Ovary (tissue), 9 donors: Measurements from ENCODE around the gene MRPL38. TPM values are rescaled to one million over a fixed set of nuclear protein-coding genes. Genes with fewer than 3 reads are reported as not detected.

Experiments
- DNase-seq, 5 donors: peaks; one replicate each; pipeline ENCODE4 v3.0.0-alpha.2; 2019 to 2020
- H3K27ac ChIP-seq, 2 donors: fragments of 200-600 bp; one replicate each; pipeline versions ENCODE4 v1.5.1 to v1.8.0; 2019 to 2022
- H3K27me3 ChIP-seq: fragments of 200-600 bp; one replicate; pipeline ENCODE4 v1.8.0; 2022
- H3K36me3 ChIP-seq: fragments of 200-600 bp; sonication (generic); one replicate; pipeline ENCODE4 v1.5.1; 2019
- H3K4me1 ChIP-seq: one replicate; pipeline ENCODE4 v1.8.1; 2013; ENCODE audit warnings: mild to moderate bottlenecking, moderate library complexity; ENCODE audit not compliant: insufficient read depth
- H3K4me3 ChIP-seq: fragments of 200-600 bp; sonication (generic); one replicate; pipeline ENCODE4 v1.5.1; 2017
- H3K9me3 ChIP-seq, 2 donors: fragments of 200-600 bp in 1 of 2; sonication (generic) in 1 of 2; one replicate each; pipeline versions ENCODE4 v1.5.1 to v1.8.1; 2013 to 2019; ENCODE audit warnings: mild to moderate bottlenecking in 1 of 2, moderate library complexity in 1 of 2
- EP300 ChIP-seq: sonication (generic); formaldehyde crosslinking; IDR thresholded peaks from one replicate; pipeline ENCODE4 v1.6.1; 2017; ENCODE audit warnings: antibody characterized with exemption
- POLR2A ChIP-seq: fragments of 450-650 bp; IDR thresholded peaks from one replicate; pipeline ENCODE4 v1.6.1; 2017; ENCODE audit warnings: antibody characterized with exemption, mild to moderate bottlenecking, moderate library complexity
- WGBS, 3 donors: extraction: QIAGEN DNeasy Blood & Tissue Kit in 1 of 3; methylation state at CpG; one replicate each; pipeline versions ENCODE4 v1.1.5 to v1.1.7; 2013 to 2017; 5-methylcytosine and 5-hydroxymethylcytosine counted together
- intact Hi-C, 4 donors: fragments of 100-400 bp; cut with DNase I; formaldehyde crosslinking; loops; one replicate each; pipeline versions ENCODE4 v1.11.0 to v1.15.1; 2022 to 2023
- polyA plus RNA-seq, 2 donors: library from polyadenylated mRNA; stranded (reverse); fragments of 200-250 nt in 1 of 2; fragments of 350-450 nt in 1 of 2; fragmentation: Illumina TruSeq in 1 of 2; extraction: RNeasy Lipid Tissue Mini Kit (QIAGEN cat#74804) in 1 of 2; gene quantifications; one replicate each; pipeline ENCODE4 v1.2.3, GENCODE V29; 2013 to 2014
- total RNA-seq, 7 donors: library from RNA; depleted of rRNA in 2 of 7; stranded (reverse); fragments of >200 nt in 2 of 7; fragmentation: NEBNext Ultra II Directional in 3 of 7; extraction: Animal tissue kit (Norgen Biotek cat#: 25700) in 3 of 7; gene quantifications; one replicate each; pipeline versions ENCODE4 v1.1.0 to v1.2.4, GENCODE V29; 2016 to 2023
- TF ChIP-seq, protein P1 (sequence below), 3 donors: fragments of 450-650 bp in 2 of 3; fragments of 200-600 bp in 1 of 3; IDR thresholded peaks; one replicate each; pipeline versions ENCODE4 v1.5.1 to v1.8.0; 2016 to 2022; ENCODE audit warnings: antibody characterized with exemption in 3 of 3, mild to moderate bottlenecking in 1 of 3
- donor health status: DM: no; HTN: no; CAD: no; lungs with moderate emphysema.
- donor health status: DM: no; HTN: no; CAD: no.
- donor health status: Bipolar disorder and iron deficiency.
- donor health status: DM: yes; HTN: yes; CAD: no.
- donor health status: DM: no; HTN: no; CAD: no.
- donor health status: DM: yes; HTN: yes; CAD: no.

MRPL38 gene
- total and polyA plus RNA-seq, 9 donors: 14.5 to 93.0 (median 57.6) TPM

DNA sequence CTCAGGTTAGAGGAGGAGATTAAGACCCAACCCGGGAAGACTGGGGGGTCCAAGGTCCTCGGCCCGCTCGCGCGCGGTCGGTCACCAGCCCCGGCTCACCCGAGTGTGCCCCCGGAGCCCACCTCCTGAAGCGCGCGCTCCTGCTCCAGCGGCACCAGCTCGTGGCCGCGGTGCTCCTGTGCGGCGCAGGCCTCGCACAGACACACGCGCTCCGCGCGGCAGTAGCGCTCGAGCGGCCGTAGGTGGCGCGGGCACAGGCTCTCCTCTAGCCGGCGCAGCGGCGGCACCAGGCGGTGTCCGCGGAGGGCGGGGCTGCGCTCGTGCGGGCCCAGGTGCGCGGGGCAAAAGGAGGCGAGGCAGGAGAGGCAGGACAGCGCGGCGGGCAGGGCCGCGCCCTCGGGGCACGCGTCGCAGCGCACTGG is 26.9 kb downstream of the MRPL38 start:
- H3K4me1 ChIP-seq: peaks cover 19% of the 10 kb centered on the region
- intact Hi-C loops: loop anchor here in 1 of 4 donors (2.0 to 10.0 kb wide), 2 partner anchors 21 to 103 kb away; a partner anchor contains a TSS
- WGBS, 3 donors: 0% methylated on average over 45 to 56 of the region's 56 CpGs

DNA sequence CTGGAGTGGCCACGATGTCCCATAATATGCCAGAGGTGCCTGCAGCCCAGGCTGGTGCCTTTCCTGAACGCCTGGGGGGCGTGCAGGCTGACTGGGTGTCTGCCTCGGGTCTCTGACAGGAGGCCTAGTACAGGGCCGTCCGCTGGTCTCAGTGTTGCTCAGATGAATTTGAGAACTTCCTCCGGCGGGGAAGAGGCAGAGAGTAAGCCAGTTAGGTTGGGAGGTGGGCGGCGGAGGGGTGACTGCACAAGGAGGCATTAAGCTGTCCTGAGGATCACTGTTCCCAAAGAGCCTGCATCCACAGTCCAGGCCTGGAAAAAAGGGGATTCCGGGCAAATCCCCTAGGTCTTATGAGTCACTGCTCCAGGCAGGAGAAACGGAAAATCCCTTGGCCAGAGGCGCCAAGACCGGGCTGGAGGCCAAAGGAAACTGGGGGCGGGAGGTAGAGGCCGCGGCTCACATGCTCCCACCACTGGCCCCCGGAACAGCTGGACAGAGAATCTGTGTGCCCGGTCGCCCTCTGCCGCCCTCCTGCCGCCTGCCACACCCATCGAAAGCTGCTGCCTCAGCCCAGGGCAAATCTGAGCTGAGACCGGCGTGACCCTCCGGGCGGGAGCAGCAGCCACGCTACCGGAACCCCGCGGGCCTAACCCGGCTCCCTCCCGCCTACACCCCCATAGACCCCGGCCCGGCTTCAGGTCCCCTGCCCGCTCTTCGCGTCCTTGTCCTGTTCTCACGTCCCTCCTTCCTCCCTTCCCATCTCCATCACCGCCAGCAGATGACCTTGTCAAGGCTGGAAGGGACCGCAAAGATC is 27.5 kb downstream of the MRPL38 start:
- no peaks in the 10 kb centered on the region for H3K9me3 ChIP-seq
- intact Hi-C loops: loop anchor here in 1 of 4 donors (2.0 to 10.0 kb wide), 2 partner anchors 20 to 102 kb away; a partner anchor contains a TSS
- peaks cover 23% of the 10 kb centered on the region for H3K4me1 ChIP-seq
- 1 to 3% (median 3%) methylated on average over 40 to 41 of the region's 41 CpGs for WGBS, 3 donors
- H3K27me3 ChIP-seq: no peaks in the 10 kb centered on the region
- DNase-seq: peak; percentile 95 to 97 (median 96)
- H3K27ac ChIP-seq: peak overlapping the region; percentile 83 to 87
- H3K36me3 ChIP-seq: no peaks in the 10 kb centered on the region
- TF ChIP-seq POLR2A: peak; percentile 15
- TF ChIP-seq, protein P1, sequence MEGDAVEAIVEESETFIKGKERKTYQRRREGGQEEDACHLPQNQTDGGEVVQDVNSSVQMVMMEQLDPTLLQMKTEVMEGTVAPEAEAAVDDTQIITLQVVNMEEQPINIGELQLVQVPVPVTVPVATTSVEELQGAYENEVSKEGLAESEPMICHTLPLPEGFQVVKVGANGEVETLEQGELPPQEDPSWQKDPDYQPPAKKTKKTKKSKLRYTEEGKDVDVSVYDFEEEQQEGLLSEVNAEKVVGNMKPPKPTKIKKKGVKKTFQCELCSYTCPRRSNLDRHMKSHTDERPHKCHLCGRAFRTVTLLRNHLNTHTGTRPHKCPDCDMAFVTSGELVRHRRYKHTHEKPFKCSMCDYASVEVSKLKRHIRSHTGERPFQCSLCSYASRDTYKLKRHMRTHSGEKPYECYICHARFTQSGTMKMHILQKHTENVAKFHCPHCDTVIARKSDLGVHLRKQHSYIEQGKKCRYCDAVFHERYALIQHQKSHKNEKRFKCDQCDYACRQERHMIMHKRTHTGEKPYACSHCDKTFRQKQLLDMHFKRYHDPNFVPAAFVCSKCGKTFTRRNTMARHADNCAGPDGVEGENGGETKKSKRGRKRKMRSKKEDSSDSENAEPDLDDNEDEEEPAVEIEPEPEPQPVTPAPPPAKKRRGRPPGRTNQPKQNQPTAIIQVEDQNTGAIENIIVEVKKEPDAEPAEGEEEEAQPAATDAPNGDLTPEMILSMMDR (IDR thresholded peaks at IDR 0.05): no peak
- TF ChIP-seq EP300: peak; percentile 69
- peak overlapping the region; percentile 48 for H3K4me3 ChIP-seq

More for the DNA sequence above, 26.9 kb downstream of the MRPL38 start:
- Histone ChIP-seq H3K9me3 (no peaks in the 10 kb centered on the region), H3K27ac (peak overlapping the region; percentile 83 to 87), H3K27me3 (no peaks in the 10 kb centered on the region), H3K4me3 (peak overlapping the region; percentile 48), H3K36me3 (no peaks in the 10 kb centered on the region)
- peak; percentile 63 to 83 (median 76) for DNase-seq
- TF ChIP-seq EP300: no peak
- TF ChIP-seq, protein P1 (IDR thresholded peaks at IDR 0.05): peak; percentile 43 to 76 (median 67)
- peak; percentile 13 for TF ChIP-seq POLR2A

DNA sequence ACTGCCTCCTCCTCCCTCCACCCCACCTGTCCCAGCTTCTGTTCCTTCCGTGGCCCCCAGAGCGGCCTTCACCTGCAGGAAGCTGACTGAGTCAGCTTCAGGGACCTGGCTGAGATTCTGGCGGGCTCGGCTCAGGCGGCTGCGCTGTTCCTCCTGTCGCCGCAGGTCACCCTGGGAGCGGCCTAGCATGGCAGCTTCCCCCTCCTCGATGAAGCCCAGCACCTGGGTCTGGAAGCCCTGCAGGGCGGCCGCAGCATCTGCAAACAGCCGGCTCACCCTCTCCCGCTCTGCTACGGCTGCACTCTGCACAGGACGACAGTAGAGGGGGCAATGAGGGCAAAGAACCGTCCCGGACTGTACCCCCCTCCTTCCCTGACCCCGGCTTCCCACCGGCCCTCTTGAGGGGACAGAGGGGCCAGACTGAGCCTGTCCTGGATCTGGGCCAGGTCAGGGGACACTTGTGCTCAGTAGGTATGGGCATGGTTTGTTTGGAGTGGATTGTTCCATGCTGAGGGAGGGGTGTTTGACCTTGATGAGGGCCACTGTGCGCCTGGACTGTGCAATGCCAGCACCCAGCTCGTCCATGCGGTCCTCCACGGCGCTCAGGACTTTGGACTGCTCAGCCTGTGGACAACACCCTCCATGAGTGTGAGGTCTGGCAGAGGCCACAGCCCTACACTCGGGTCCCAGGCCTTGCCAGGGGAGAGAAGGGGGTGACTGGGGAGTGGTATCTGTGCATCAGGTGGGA is 28.3 kb downstream of the MRPL38 start:
- no peaks in the 10 kb centered on the region for H3K27me3 ChIP-seq
- peak overlapping the region; percentile 48 for H3K4me3 ChIP-seq
- no peaks in the 10 kb centered on the region for H3K9me3 ChIP-seq
- DNase-seq: peak in 1 of 5 donors; percentile 58
- H3K4me1 ChIP-seq: peaks cover 23% of the 10 kb centered on the region
- H3K27ac ChIP-seq: peak overlapping the region; percentile 58 to 64
- intact Hi-C loops: loop anchor here in 1 of 4 donors (2.0 to 10.0 kb wide), 2 partner anchors 20 to 102 kb away; a partner anchor contains a TSS
- 40 to 50% (median 46%) methylated on average over 23 to 26 of the region's 26 CpGs for WGBS, 3 donors
- TF ChIP-seq POLR2A (no peak), EP300 (no peak)
- TF ChIP-seq, protein P1 (IDR thresholded peaks at IDR 0.05): no peak
- no peaks in the 10 kb centered on the region for H3K36me3 ChIP-seq

DNA sequence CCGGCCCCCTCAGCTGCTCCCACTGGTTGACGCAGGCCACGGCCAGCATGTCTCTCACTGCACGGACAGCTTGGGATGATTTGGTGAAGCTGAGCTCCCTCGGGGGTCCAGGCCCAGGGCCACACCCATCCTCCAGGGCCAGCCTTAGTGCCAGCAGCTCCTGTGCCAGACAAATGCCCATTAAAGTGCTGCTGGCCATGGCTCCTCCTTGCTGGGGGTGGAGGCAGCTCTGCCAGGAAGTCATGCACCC is 28.8 kb downstream of the MRPL38 start:
- intact Hi-C loops: loop anchor here in 1 of 4 donors (2.0 to 10.0 kb wide), 2 partner anchors 19 to 101 kb away; a partner anchor contains a TSS
- H3K27me3 ChIP-seq: no peaks in the 10 kb centered on the region
- WGBS, 3 donors: 64 to 73% (median 67%) methylated on average over 5 of the region's 5 CpGs
- TF ChIP-seq POLR2A (no peak), EP300 (no peak)
- TF ChIP-seq, protein P1 (IDR thresholded peaks at IDR 0.05): no peak
- H3K4me1 ChIP-seq: peaks cover 23% of the 10 kb centered on the region
- H3K4me3 ChIP-seq: peak overlapping the region; percentile 48
- H3K9me3 ChIP-seq: no peaks in the 10 kb centered on the region
- H3K27ac ChIP-seq: peak overlapping the region in 1 of 2 donors; percentile 64
- no peak for DNase-seq
- H3K36me3 ChIP-seq: no peaks in the 10 kb centered on the region
